HG02938 (cell line): ENCODE data around the gene CACNA2D3.
"Not testable (repeated sequence)": the region's sequence is repeated elsewhere in the genome, so short reads cannot be mapped to it uniquely, and the experiment has no call there.

Source experiments
- ATAC-seq: cut with Tn5 transposase; IDR thresholded peaks from one replicate; pipeline ENCODE4 v1.9.1; 2021; ENCODE audit warnings: mild to moderate bottlenecking, moderate library complexity; ENCODE audit not compliant: unreplicated experiment

Gene CACNA2D3

DNA sequence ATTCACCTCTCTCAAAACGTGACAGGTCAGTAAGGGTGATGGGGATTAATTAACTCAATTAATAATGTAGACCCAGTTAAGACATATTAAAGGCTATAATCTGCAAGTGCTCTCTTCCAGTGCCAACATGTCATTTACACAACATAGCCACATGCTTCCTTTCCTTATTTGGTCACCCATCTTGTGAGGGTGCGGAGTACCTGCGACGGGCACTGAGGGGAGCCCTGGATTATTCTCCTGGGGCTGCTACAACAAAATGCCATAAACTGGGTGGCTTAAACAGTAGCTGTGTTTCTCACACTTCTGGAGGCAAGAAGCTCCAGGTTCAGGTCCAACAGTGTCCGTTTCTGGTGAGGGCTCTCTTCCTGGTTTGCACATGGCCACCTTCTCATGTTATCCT lies 962.9 kb downstream of the CACNA2D3 start:
- no peak for ATAC-seq

DNA sequence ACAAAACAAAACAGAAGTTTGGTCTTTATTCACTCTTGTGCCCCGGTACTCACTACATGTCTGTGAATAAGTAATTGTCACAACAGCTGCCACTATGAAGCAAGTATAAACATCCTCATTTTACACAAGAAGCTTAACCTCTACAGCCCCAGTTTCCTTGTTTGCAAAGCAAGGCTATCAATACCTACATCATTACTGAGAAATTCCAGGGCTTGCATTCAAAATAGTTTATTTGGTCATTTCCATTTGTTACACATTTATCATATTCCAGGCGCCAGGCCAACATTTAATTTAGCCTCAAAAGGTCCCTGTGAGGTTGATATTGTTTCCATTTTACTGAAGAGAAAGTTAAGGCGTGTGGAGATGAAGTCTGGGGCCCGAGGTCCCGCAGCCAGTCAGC lies 966.9 kb downstream of the CACNA2D3 start:
- ATAC-seq, result no peak

DNA sequence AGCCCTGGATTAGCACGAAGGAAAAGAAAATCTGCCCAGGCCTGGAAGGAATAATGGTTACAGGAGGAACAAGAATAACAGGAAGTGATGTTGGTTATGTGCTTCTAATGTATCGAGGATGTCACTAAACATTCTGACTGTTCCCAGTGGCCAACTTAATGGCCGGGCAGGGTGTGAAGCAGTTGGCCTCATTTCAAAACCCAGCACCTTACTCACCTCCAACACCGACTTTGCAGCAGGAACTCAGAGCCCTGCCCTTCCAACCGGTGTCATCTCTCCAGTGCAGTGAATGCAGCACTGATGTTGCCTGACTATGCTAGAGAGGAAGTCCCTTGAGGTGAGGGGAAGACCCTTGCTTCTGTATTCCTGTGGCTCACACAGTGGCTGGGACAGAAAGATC lies 967.9 kb downstream of the CACNA2D3 start:
- ATAC-seq, result no peak

DNA sequence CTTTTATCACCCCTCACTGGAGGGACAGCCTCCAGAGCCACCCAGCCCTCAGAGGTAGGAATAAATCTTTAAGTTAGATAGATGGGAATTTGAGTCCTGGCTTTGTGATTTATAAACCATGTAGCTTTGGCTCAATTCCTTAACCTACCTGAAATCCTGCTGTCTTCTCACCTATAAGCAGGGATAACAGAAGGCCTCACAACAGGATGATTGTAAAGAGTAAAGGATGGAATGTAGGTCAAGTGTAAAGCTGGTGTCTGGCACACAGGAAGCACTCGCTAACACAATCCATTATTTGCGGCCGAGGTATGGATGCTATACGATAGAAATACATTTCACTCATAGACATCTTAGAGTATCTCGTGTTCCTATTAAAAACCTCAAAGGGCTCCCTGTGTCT lies 968.4 kb downstream of the CACNA2D3 start:
- ATAC-seq, result no peak

DNA sequence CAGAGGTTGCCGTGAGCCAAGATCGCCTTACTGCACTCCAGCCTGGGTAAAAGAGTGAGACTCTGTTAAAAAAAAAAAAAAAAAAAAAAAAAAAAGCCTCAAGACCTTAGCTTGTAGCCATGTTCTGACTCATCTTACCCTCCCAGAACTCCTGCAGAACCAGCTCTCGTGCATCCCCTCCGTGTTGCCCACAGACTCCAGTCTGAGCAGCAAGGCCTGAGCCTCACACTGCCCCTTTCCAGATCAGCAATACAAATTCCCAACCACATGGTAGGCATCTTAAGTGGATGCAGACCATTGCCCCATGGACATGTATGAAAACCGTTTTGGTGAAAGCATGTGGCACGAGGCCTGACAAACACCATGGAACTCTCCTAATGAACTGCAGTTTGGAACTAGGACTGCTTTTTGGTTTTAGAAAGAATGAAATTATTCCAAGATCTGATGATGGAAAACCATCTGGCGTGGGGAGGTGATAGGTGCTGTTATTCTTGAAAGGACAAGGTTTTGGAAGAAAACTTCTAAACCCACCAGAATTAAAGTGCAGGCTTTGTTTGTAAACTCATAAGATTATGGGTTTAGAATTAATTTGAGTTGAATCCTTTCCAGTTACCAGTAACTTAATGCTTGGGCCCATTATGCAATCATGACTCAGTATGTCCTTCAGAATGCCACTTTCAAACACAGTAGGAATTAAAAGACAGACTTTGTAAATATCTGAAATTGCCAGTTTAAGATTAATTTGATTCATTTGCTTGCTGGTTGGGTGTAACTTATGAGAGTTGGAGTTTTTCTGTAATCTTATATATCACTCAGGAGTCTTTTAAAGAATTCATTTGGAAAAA lies 969.3 kb downstream of the CACNA2D3 start:
- no peak for ATAC-seq

DNA sequence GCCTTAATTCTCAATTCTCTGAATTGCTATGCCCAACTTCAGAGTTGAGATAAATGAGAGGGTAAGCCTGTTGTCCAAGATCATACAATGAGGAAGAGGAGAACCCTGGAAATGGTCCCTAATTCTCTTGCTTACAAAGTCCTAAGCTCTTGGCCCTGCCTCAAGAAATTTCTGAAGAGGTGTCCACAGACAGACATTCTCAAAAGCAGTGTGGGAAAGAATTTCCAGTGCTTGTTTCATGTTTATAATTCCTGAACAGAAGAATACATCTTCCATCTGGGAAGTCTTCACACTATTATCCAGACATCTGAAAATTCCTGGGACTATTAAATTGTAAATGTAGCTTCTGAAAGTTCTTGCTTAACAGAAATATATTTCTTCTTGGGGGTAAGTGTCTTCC lies 972.3 kb downstream of the CACNA2D3 start:
- no peak for ATAC-seq

DNA sequence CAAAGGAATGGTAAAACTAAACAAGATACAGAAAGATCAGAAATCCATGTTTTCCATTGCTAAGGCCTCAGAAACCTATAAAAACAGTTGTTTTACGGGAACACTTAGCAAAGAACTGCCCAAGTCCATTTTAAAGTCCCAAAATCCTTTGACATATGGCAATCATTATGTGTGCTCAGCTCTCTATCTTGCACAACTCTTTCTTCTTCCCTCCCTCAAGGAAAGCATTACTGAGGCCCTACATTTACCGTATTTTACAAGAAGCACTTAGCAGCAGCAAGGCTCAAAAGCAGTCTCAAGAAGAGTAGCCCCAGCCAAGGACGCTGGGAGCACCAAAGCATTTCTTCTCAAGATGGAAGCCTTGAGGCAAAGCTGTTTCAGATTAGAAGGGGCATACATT lies 975.1 kb downstream of the CACNA2D3 start:
- no peak for ATAC-seq

DNA sequence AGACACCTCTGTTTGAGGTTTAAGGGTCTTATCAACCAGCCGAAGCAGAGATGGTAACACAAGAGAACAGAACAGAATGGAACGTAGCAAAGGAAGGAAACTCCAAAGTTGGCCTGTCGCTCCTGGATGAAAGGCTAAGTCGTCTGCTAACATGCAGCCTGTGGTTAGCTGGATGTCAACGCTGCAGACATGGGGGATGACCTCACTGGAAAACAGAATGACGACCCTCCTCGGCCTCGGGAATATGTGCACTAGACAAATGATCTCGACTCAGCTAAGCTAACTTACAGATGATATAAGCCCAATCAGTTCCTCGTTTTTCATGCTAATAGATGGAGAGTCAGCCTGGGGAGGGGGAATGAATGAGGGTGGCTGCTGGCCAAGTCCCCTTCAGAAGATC lies 983.3 kb downstream of the CACNA2D3 start:
- ATAC-seq, result no peak

DNA sequence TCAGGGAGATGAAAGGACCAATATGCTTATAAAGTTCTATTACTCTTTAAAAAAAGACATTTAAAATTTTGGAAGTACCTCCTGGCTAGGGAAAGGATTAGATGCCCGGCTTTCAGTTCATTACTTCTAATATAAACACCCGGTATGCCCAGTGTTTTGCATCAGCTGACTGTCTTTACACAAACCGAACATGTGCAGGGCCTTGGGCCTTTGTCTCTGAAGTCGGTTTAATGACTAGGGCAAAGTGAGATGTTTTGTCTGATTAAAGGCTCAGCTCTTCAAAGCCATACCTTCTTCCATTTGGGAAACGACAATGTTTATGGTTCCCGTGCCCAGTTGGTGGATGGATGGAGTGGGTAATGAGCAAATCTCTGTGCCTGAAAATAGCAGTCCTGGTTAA lies 984.8 kb downstream of the CACNA2D3 start:
- no peak for ATAC-seq

DNA sequence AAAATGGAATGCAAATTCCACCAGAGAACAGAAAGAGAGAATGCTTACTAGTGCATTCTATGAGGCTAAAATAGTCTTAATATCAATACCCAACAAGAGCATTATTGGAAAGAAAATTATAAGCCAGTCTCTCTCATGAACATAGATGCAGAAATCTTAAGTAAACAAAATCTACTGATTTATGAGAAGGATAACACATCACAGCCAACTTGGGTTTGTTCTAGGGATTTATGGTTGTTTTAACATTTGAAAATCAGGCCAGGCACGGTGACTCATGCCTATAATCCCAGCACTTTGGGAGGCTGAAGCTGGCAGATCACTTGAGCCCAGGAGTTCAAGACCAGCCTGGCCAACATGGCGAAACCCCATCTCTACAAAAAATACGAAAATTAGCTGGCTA lies 989.6 kb downstream of the CACNA2D3 start:
- not testable (repeated sequence) for ATAC-seq

DNA sequence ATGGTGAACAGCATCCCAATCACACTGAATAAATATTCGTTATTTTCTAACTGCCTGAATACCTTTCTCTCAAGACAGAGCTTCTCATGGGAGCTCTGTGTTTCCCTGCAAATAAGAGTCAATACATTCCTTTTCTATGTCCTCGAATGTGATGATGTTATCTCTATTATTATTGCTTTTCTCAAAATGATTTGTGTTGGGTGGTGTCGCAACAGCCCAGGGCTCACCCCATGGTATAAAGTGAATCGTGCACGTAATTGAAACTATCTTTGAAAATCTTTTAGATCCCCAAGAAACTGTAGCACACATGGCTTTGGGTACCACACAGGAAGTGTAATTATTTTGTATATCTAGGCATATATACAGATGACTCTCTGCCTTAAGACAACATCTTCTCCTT lies 996.1 kb downstream of the CACNA2D3 start:
- ATAC-seq, result no peak

DNA sequence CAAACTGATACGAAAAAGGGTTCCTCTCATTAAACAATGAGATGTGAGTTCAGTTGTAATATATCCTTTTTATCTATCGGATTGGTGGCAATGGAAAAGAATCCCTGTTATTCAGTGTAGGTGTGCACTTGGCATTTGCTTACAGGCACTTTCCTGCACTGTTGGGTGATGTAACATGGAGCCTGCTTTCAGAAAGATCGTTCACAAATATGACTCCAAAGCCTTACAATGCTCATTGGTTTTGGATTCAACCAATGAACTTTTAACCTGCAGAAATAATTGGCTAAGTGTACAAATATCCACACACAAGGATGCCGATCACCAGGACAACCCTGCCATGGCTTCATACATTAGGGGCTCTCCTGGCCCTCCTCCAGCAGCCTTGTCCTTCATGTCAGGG lies 996.9 kb downstream of the CACNA2D3 start:
- ATAC-seq, result no peak

DNA sequence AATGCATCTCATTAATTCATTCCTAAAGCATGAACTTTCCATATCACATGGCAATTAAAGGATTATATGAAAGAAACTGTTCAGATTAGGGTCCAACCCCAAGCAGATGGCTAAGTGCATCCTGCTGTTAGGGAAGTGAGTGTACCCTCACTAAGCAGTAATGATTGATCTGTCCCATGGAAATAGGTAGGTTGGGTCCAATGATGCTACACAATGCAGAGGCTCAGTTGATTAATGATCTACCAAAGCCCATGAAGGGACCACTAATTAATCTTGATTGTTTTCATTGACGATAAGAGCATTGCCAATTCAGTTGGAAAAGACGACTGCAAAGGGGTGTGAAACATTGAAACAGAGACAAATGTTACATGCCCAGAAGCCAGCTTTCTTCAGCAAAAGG lies 1000.0 kb downstream of the CACNA2D3 start:
- no peak for ATAC-seq
